Smooth muscle cell (in vitro differentiated cells): ENCODE results near the gene CAVIN1. TPM values are rescaled to one million over a fixed set of nuclear protein-coding genes. Genes with fewer than 3 reads are reported as not detected.
"Not testable (repeated sequence)": the region's sequence is repeated elsewhere in the genome, so short reads cannot be mapped to it uniquely, and the experiment has no call there.

Experiments
- DNase-seq: peaks from one replicate; lab custom pipeline; 2025; ENCODE audit not compliant: unreplicated experiment; lab: John Stamatoyannopoulos, UW
- H2AFZ ChIP-seq: fragments of 200-600 bp; sonication (generic); 2 replicates; pipeline ENCODE4 v1.6.0; 2016; ENCODE audit warnings: antibody characterized with exemption, low read depth, mild to moderate bottlenecking
- H3F3A ChIP-seq: fragments of 200-600 bp; sonication (generic); 2 replicates; pipeline ENCODE4 v1.6.0; 2017; ENCODE audit warnings: antibody characterized with exemption, low read depth
- H3K27ac ChIP-seq: fragments of 200-600 bp; sonication (generic); 2 replicates; pipeline ENCODE4 v1.5.1; 2016; ENCODE audit warnings: low read depth, mild to moderate bottlenecking
- H3K27me3 ChIP-seq: fragments of 200-600 bp; sonication (generic); 2 replicates; pipeline ENCODE4 v1.6.1; 2016; ENCODE audit warnings: low read depth, mild to moderate bottlenecking
- H3K36me3 ChIP-seq: fragments of 200-600 bp; sonication (generic); 2 replicates; pipeline ENCODE4 v1.5.1; 2016; ENCODE audit warnings: low read depth
- H3K4me1 ChIP-seq: fragments of 200-600 bp; sonication (generic); 2 replicates; pipeline ENCODE4 v1.5.1; 2016; ENCODE audit warnings: low read depth
- H3K4me2 ChIP-seq: fragments of 200-600 bp; sonication (generic); 2 replicates; pipeline ENCODE4 v1.6.0; 2016; ENCODE audit warnings: mild to moderate bottlenecking
- H3K4me3 ChIP-seq: fragments of 200-600 bp; sonication (generic); 2 replicates; pipeline ENCODE4 v1.5.1; 2016; ENCODE audit warnings: mild to moderate bottlenecking
- H3K79me2 ChIP-seq: fragments of 200-600 bp; sonication (generic); 2 replicates; pipeline ENCODE4 v1.6.0; 2016; ENCODE audit warnings: low read depth, mild to moderate bottlenecking
- H3K9ac ChIP-seq: fragments of 200-600 bp; sonication (generic); 2 replicates; pipeline ENCODE4 v1.6.0; 2016; ENCODE audit warnings: low read depth
- H3K9me3 ChIP-seq: fragments of 200-600 bp; sonication (generic); replicated peaks from 2 replicates; pipeline ENCODE4 v1.5.1; 2016; ENCODE audit warnings: low read depth
- H4K20me1 ChIP-seq: fragments of 200-600 bp; sonication (generic); 2 replicates; pipeline ENCODE4 v1.6.0; 2016; ENCODE audit warnings: low read depth
- WGBS: methylation state at CpG from one replicate; pipeline ENCODE4 v1.1.7; 2016; ENCODE audit warnings: low lambda C conversion rate; 5-methylcytosine and 5-hydroxymethylcytosine counted together
- polyA plus RNA-seq: library from polyadenylated mRNA; unstranded; fragments of >200 nt; fragmentation: Nextera tagmentation; extraction: Ambion mirVana; gene quantifications from 2 replicates; pipeline ENCODE4 v1.2.1, GENCODE V29; 2016
- total RNA-seq: library from RNA; depleted of rRNA; stranded (reverse); fragments of >200 nt; gene quantifications from 2 replicates; pipeline ENCODE4 v1.2.3, GENCODE V29; 2014
- TF ChIP-seq, protein P1 (sequence below): fragments of 200-600 bp; sonication (generic); IDR thresholded peaks from 2 replicates; pipeline ENCODE4 v1.5.1; 2017; ENCODE audit warnings: borderline replicate concordance, mild to moderate bottlenecking, antibody characterized with exemption; ENCODE audit not compliant: insufficient read depth, poor library complexity, severe bottlenecking

Gene CAVIN1
- total and polyA plus RNA-seq, 2 experiments from 2014 or later: 116 to 255 TPM

DNA sequence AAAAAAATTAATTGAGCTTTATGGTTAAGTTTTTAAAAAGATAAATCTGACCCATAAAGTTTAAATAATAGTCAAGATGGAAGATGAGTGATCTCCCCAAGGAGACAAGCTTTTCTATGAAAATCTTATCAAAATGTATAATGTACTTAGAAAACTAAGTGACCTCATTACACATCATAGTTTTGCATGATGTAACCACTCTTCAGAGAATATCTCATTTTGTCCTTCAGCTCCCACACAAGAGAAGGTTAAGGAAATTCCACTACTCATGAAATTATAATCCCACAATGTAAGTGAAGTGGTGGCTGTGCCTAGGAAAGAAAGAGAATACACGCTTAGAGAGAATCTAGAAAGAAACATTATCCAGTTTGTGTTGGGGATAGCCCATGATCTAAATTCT is 49.2 kb downstream of the CAVIN1 start:
- peaks cover 100% of the 10 kb centered on the region for H4K20me1 ChIP-seq
- no peaks in the 10 kb centered on the region for H3K27me3 ChIP-seq
- H3K9me3 ChIP-seq: no peaks in the 10 kb centered on the region
- peaks cover 5% of the 10 kb centered on the region for H3F3A ChIP-seq
- no peak overlapping the region for H3K4me2 ChIP-seq
- no peak for DNase-seq
- H3K9ac ChIP-seq: no peak overlapping the region
- WGBS: 96% methylated on average over 1 of the region's 1 CpG
- H3K27ac ChIP-seq: no peak overlapping the region
- no peaks in the 10 kb centered on the region for H3K4me1 ChIP-seq
- TF ChIP-seq, protein P1, sequence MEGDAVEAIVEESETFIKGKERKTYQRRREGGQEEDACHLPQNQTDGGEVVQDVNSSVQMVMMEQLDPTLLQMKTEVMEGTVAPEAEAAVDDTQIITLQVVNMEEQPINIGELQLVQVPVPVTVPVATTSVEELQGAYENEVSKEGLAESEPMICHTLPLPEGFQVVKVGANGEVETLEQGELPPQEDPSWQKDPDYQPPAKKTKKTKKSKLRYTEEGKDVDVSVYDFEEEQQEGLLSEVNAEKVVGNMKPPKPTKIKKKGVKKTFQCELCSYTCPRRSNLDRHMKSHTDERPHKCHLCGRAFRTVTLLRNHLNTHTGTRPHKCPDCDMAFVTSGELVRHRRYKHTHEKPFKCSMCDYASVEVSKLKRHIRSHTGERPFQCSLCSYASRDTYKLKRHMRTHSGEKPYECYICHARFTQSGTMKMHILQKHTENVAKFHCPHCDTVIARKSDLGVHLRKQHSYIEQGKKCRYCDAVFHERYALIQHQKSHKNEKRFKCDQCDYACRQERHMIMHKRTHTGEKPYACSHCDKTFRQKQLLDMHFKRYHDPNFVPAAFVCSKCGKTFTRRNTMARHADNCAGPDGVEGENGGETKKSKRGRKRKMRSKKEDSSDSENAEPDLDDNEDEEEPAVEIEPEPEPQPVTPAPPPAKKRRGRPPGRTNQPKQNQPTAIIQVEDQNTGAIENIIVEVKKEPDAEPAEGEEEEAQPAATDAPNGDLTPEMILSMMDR: no peak
- no peak overlapping the region for H2AFZ ChIP-seq
- no peaks in the 10 kb centered on the region for H3K36me3 ChIP-seq
- H3K4me3 ChIP-seq: no peak overlapping the region
- H3K79me2 ChIP-seq: peaks cover 99% of the 10 kb centered on the region

- Histone ChIP-seq H3K4me1 (peaks cover 7% of the 10 kb centered on the region), H3K4me3 (no peak overlapping the region), H3K27me3 (no peaks in the 10 kb centered on the region), H3K4me2 (no peak overlapping the region), H3F3A (peaks cover 8% of the 10 kb centered on the region), H2AFZ (no peak overlapping the region), H3K9ac (no peak overlapping the region), H3K9me3 (no peaks in the 10 kb centered on the region), H3K79me2 (peaks cover 99% of the 10 kb centered on the region), H3K36me3 (no peaks in the 10 kb centered on the region), H3K27ac (no peak overlapping the region), H4K20me1 (peaks cover 100% of the 10 kb centered on the region)
- DNase-seq: no peak
- TF ChIP-seq, protein P1: no peak
Measured at GRCh38 chr17:42372142-42372541, 50.9 kb downstream of the CAVIN1 start.

DNA sequence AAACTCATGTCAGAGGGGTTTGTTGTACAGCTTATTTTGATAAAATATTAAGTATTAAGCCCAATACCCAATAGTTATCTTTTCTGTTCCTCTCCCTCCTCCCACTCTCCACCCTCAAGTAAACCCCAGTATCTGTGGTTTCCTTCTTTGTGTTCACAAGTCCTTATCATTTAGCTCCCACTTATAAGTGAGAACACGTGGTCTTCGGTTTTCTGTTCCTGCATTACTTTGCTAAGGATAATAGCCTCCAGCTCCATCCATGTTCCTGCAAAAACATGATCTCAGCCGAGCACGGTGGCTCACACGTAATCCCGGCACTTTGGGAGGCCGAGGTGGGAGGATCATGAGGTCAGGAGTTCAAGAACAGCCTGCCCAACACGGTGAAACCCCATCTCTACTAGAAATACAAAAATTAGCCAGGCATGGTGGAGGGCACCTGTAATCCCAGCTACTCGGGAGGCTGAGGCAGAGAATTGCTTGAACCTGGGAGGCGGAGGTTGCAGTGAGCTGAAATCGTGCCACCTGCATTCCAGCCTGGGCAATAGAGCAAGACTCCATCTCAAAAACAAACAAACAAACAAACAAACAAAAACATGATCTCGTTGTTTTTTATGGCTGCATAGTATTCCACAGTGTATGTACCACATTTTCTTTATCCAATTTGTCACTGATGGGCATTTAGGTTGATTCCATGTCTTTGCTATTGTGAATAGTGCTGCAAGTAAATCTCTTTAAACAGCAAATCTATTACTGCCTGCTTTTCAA is 54.1 kb downstream of the CAVIN1 start:
- H3K9me3 ChIP-seq, H3K4me3 ChIP-seq, H3K27ac ChIP-seq, H3K9ac ChIP-seq, H3K27me3 ChIP-seq, H3K36me3 ChIP-seq, DNase-seq, H2AFZ ChIP-seq, H3K4me2 ChIP-seq: not testable (repeated sequence)
- Histone ChIP-seq H3K4me1 (peaks cover 19% of the 10 kb centered on the region), H4K20me1 (peaks cover 100% of the 10 kb centered on the region), H3K79me2 (peaks cover 87% of the 10 kb centered on the region), H3F3A (peaks cover 18% of the 10 kb centered on the region)
- WGBS: 49% methylated on average over 12 of the region's 12 CpGs

DNA sequence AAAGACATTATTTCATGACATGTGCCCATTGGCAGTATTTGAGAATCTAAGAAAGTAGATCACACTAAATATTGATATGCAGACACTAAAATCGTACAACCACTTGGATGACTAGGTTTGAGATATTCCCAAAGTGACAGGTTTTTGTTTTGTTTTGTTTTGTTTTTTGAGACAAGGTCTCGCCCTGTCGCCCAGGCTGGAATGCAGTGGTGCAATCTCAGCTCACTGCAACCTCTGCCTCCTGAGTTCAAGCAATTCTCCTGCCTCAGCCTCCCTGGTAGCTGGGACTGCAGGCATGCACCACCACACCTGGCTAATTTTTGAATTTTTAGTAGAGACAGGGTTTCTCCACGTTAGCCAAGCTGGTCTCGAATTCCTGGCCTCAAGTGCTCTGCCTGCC is 54.7 kb downstream of the CAVIN1 start:
- not testable (repeated sequence) for H3K27me3 ChIP-seq, DNase-seq, H3K36me3 ChIP-seq, H3K4me3 ChIP-seq, H3K27ac ChIP-seq, H3K9me3 ChIP-seq, H2AFZ ChIP-seq, H3K4me2 ChIP-seq, H3K9ac ChIP-seq
- Histone ChIP-seq H3F3A (peaks cover 18% of the 10 kb centered on the region), H3K79me2 (peaks cover 88% of the 10 kb centered on the region), H3K4me1 (peaks cover 22% of the 10 kb centered on the region), H4K20me1 (peaks cover 100% of the 10 kb centered on the region)
- WGBS: 79% methylated on average over 5 of the region's 5 CpGs

DNA sequence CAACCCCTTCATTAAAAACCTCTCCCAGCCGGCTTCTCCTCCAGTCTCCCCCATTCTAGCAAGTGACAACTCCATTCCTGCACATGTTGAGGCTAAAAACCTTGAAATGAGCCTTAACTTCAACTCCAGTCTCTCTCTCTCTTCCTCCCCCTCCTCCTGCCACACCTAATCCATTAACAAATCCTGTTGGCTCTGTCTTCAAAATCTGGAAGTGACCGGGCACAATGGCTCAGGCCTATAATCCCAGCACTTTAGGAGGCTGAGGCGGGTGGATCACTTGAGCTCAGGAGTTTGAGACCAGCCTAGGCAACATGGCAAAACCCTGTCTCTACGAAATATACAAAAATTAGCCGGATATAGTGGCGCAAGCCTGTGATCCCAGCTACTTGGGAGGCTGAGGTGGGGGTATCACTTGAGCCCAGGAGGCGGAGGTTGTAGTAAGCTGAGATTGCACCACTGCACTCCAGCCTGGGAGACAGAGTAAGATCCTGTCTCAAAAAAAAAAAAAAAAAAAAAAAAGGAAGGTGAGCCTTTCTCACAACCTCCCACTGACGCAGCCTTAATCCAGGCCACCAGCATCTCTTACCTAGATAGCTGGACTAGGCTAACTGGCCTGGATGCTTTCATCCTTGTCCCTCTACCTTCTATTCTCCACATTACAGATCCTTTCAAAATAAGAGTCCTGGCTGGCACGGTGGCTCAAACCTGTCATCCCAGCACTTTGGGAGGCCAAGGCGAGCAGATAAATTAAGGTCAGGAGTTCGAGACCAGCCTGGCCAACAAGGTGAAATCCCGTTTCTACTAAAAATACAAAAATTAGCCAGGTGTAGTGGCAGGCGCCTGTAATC is 56.7 kb downstream of the CAVIN1 start:
- not testable (repeated sequence) for H3K36me3 ChIP-seq, H3K4me3 ChIP-seq, H2AFZ ChIP-seq, H3K9ac ChIP-seq, H3K9me3 ChIP-seq, DNase-seq, H3K27me3 ChIP-seq
- H3F3A ChIP-seq: peaks cover 18% of the 10 kb centered on the region
- peak overlapping the region; percentile 84 for H3K27ac ChIP-seq
- peaks cover 22% of the 10 kb centered on the region for H3K4me1 ChIP-seq
- peaks cover 88% of the 10 kb centered on the region for H3K79me2 ChIP-seq
- H4K20me1 ChIP-seq: peaks cover 100% of the 10 kb centered on the region
- 63% methylated on average over 13 of the region's 13 CpGs for WGBS
- H3K4me2 ChIP-seq: peak overlapping the region; percentile 12
